CD4-positive, alpha-beta T cell treated with Interleukin-1 beta for 1 hour (primary cell): ENCODE data around the gene PCSK2.

ENCODE experiments used
- DNase-seq, 2 donors: peaks; one replicate each; pipeline ENCODE4 v3.0.0-alpha.2; 2020 to 2022

Gene PCSK2

GRCh38 chr20:17273717-17274116, 46.9 kb downstream of the PCSK2 start:
- DNase-seq, result no peak

DNA sequence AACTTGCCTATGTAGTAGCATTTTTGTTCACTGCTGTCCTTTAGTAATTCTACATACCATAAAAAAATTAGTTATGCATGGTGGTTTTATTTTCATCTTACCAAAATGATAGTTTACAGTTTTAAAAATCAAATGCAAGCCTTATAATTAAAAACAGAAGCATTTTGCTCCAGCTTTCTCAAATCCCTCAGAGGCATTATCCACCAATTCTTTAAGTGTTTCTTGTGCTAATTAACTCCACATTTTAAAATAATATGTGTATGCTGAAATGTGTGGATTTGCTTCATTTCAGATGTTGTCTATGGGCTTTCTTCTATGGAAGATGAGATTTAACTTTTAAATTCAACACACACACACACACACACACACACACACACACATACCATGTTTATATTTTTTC, 49.3 kb downstream of the PCSK2 start:
- no peak for DNase-seq

GRCh38 chr20:17281478-17281877, 54.6 kb downstream of the PCSK2 start:
- no peak for DNase-seq

DNA sequence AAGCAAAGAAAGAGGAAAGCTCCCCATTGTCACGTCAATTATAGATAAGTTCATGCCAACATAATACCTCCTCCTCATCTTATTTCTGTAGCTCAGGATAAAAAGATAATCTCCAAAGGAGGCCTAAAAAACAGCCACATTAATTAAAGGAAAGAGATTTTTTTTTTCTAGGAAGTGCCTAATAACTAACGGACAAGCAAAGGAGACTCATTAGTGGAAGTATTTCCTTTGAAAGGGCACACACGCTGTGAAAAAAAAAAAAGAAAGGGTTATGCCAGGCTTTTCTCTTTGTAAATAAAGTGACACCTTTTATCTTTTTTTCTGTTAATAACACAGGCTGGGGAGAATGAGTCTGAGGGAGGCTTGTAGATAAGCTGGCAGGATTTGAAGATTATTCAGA, 55.7 kb downstream of the PCSK2 start:
- DNase-seq, result no peak

GRCh38 chr20:17287503-17287902, 60.7 kb downstream of the PCSK2 start:
- DNase-seq, result no peak

DNA sequence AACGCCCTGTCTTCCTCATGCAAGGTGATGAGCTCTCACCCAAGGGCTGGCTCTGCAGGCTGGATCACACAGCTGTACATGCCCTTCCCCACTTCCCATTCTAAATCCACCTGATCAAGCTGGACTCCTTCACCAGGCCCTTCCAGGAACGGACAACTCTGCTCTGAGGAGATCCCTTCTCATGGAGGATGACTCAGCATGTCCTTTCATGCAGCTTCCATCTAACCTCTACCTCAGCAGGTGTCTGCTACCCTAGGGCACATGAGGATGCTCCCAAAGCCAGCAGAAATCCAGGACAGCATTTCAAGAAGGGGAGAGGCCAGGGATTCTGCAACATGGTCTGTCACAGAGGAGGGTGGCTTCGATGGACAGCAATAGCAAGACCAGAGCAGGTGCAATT, 61.2 kb downstream of the PCSK2 start:
- DNase-seq, result no peak

- DNase-seq, result no peak
Measured at GRCh38 chr20:17295151-17295726, 68.4 kb downstream of the PCSK2 start.

- no peak for DNase-seq
Measured at GRCh38 chr20:17295991-17296390, 69.2 kb downstream of the PCSK2 start.

GRCh38 chr20:17298171-17298570, 71.3 kb downstream of the PCSK2 start:
- DNase-seq, result no peak

GRCh38 chr20:17298751-17299150, 71.9 kb downstream of the PCSK2 start:
- no peak for DNase-seq

- no peak for DNase-seq
Measured at GRCh38 chr20:17300113-17300512, 73.3 kb downstream of the PCSK2 start.

GRCh38 chr20:17304774-17305173, 77.9 kb downstream of the PCSK2 start:
- DNase-seq, result no peak

GRCh38 chr20:17306427-17306826, 79.6 kb downstream of the PCSK2 start:
- no peak for DNase-seq

DNA sequence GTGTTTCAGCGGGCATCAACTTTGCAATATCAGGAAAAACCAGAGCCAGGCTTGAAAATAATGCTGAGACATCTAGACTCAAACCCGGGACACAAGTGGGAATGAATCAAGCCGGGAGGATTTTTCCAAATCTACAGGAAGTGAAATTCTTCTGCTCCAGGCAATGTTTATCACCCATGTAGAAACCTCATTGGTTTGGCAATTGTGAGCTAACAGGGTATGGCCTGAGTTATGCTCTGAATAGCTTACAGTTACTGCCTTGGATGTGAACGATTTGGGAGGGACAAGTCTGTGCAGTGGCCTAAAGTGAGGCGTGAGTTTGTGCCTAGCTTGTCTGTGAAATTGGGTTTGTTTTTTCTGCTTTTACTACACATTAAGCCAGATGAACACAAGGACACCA, 87.4 kb downstream of the PCSK2 start:
- no peak for DNase-seq

DNA sequence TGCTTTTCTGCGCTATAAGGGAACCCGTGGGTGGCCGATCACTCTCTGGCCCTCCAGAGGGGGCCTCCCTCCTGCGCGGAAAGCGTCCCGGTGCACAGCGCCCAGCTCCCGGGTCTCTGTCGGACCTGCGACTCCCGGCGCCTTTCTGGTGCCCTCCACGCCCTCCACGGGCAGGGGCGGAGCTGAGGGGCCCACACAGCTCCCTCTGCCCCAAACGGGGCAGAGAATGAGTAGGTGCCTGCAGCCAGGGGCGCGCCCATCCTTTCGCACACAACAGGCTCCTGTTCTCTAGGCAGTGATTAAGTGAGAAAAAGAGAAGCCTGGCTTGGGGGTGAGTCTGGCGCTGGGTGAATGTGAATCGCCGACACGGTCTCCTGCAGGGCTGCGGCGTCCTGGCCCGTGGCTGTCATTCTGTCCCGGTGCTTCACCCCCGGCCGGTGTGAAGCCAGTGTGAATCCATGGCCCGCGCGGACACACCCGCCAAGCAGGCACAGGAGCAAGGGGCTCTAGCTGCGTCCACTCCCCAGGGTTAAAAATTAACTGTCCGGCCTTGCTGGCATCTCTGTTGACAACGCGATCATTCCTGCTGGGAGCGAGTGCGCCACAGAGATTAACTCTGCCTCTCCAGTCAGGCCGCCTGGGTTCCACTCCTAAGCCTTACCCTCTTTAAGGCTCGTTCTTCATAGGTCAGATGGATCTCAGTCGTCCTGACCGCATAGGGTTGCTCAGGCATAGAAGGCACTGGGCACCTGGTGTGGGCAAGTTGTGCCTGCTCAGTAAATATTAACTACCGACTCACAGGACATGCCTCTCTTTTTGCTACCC, 88.8 kb downstream of the PCSK2 start:
- DNase-seq, result no peak

GRCh38 chr20:17316316-17317038, 89.6 kb downstream of the PCSK2 start:
- no peak for DNase-seq

GRCh38 chr20:17317341-17317740, 90.5 kb downstream of the PCSK2 start:
- no peak for DNase-seq

- no peak for DNase-seq
Measured at GRCh38 chr20:17320456-17320855, 93.6 kb downstream of the PCSK2 start.

GRCh38 chr20:17326096-17326495, 99.3 kb downstream of the PCSK2 start:
- DNase-seq, result no peak

DNA sequence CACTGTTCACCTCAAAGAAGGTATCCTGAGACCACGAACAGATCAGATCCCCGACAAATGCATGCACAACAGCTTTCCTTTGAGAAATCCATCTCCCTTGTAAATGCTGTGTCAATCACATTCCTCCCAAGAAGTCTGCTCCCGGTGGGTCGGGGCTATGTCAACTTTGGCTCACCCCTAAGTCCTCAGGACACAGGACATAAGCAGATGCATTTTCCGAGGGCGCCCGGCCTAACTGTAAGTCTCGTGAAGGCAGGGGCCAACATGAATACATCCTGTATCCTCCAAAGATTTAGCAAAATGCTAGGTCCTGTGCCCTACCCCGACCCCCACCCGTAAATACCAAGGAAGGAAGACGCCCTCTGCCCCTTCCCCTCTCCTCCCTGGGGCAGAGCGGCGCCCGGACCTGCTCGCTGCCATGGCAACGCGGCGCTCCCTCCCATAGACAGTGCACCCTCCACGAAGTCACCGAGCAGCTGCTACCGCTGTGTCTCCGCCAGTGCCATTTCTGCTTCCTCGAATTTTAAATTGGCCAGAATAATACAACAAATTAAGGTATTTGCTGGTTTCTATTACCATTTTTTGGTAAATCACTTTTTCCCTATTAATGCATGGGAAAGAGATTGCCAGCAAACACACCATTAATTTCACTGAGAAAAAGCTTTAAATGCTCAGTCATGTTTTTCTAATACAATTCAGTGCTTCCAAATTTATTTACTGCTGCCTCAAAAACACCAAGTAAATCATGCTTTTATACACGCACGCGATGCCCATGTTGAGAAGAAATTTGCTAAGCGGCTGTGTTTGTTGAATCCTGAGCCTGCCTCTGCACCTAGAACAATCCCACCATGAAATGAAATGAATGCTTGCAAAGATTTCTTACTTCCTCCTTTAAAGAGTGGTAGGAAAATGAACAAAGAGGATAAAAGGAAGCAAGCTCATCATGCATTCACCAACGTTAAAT, 100.6 kb downstream of the PCSK2 start:
- DNase-seq, result no peak

DNA sequence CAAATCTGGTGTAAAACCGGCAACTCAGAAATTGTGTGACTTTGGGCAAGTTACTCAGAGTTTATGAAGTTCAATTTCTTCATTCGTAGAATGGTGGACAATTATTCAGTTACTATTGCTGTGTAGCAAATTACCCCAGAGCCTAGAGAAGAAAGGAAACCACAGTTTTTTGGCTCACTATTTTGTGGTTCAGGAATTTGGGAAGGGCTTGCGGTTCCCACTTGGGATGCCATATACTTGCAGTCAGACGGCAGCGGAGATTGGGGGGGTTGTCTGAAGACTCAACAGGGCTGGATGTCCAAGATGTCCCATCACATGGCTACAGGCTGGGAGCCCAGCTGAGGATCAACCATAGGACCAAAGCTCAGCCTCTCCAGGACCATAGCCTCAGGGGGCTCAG, 108.1 kb downstream of the PCSK2 start:
- no peak for DNase-seq

DNA sequence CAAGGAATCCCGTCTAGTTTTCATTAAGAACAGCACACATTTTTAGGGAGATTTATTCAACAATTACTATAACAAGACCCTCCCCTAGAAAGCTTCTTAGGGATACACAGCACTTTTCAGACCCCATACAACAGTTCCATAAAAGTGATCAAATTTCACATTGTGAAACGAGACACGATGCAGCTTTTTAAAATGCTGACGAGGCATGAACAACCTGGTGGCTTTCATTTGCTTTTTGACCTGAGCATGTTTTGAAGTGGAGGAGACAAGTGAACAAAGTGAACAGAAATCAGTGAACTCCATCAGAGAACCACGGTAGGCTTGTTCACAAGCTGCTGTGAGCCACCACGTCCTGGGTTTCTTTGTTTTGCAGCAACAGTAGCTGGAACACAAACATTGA, 112.2 kb downstream of the PCSK2 start:
- no peak for DNase-seq

DNA sequence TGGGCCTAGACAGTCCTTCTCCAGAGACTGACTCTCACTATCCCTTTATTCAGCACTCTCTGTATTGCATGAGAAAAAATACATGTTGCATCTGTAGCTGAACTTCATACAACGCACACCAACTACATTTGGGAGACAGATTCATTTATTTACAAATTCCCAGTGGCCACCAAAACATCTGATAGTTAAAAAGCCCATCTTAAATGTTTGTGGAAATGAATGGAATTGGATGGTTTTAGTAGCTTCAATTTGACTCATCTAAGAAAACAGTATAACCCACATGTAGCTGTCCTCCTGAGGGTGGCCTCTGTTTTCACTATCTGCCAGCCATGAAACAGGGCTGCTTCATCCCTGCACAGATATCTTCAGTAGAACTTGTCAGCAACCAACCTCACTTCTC, 116.3 kb downstream of the PCSK2 start:
- no peak for DNase-seq
